GM12865 (cell line): ENCODE results near the gene PPP2R1A.
A peak's percentile ranks its signal among the peaks of the same experiment; 100 is the strongest.

ENCODE experiments used
- DNase-seq: peaks from one replicate; pipeline ENCODE4 v3.0.0; 2010; ENCODE audit warnings: low read depth
- H3K4me3 ChIP-seq: 2 replicates; pipeline ENCODE4 v1.5.1; 2011; ENCODE audit warnings: mild to moderate bottlenecking, low read depth, low read length, control low read depth
- TF ChIP-seq, protein P1 (sequence below): IDR thresholded peaks from 2 replicates; pipeline ENCODE4 v1.5.1; 2011; ENCODE audit warnings: low read length, control low read depth, low read depth, inconsistent platforms; ENCODE audit not compliant: insufficient read depth; ENCODE audit errors: missing control alignments

The PPP2R1A gene

DNA sequence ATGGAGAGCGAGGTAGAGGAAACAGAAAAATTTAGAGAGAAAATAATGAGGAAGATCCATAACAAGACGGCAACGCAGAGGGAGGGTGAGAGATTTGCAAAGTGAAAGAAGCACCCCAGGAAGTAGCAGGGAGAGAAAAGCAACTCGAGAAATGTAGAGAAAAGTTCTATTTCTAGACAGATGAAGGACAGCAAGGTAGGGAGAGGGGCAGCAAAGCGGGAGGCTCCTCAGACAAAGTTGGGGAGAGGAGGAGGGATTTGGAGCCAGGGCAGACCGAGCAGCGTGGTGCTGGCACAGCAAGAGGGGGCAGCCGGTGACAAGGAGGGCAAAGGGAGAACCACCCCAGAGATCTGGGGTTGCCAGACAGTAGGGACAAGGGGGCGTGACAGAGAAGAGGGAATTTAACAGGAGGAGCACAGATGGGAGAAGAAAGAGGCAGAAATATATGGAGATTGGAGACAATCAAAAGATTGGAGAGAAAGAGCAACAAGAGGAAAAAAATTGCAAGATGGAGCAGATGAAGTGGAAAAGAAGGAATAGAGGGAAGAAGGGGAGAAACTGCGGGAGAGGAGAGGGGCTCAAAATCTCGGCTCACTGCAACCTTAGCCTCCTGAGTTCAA lies 80.5 kb downstream of the PPP2R1A start:
- peak; percentile 38 for DNase-seq
- TF ChIP-seq, protein P1, sequence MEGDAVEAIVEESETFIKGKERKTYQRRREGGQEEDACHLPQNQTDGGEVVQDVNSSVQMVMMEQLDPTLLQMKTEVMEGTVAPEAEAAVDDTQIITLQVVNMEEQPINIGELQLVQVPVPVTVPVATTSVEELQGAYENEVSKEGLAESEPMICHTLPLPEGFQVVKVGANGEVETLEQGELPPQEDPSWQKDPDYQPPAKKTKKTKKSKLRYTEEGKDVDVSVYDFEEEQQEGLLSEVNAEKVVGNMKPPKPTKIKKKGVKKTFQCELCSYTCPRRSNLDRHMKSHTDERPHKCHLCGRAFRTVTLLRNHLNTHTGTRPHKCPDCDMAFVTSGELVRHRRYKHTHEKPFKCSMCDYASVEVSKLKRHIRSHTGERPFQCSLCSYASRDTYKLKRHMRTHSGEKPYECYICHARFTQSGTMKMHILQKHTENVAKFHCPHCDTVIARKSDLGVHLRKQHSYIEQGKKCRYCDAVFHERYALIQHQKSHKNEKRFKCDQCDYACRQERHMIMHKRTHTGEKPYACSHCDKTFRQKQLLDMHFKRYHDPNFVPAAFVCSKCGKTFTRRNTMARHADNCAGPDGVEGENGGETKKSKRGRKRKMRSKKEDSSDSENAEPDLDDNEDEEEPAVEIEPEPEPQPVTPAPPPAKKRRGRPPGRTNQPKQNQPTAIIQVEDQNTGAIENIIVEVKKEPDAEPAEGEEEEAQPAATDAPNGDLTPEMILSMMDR = no peak
- H3K4me3 ChIP-seq = peak overlapping the region; percentile 91

DNA sequence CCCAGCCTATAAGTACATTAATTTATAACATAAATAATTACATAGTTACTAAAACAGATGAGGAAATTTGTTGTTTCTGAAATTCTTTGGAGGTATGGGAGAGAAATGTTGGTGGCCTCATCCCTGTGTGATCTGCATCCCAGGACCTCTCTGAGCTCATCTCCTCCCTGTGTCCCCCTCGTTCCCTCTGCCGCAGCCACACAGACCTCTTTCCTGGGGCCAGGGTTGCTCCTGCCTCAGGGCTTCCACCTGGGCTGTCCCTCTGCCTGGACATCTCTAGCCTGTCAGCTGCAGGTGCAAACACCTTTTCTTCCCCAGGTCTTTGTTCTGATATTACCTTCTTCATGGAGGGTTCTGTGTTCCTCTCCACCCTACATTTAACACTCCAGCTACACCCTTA lies 83.4 kb downstream of the PPP2R1A start:
- DNase-seq = no peak
- TF ChIP-seq, protein P1 = no peak
- no peak overlapping the region for H3K4me3 ChIP-seq

DNA sequence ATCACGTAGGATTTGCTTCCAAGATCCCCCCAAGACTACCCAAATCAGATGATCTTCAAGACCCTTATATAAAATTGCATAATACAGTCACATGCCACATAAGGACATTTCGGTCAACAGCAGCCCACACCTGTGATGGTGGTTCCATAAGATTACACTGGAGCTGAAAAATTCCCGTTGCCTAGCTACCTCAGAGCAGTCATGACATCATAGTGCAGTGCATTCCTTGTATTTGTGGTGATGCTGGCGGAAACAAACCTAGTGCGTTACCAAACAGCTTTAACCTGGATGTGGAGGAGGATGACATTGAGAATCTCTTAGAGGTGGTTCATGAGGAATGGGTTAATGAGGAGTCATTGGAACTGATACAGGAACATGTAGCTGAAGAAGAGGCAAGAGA lies 84.3 kb downstream of the PPP2R1A start:
- TF ChIP-seq, protein P1 = no peak
- no peak for DNase-seq
- no peak overlapping the region for H3K4me3 ChIP-seq

DNA sequence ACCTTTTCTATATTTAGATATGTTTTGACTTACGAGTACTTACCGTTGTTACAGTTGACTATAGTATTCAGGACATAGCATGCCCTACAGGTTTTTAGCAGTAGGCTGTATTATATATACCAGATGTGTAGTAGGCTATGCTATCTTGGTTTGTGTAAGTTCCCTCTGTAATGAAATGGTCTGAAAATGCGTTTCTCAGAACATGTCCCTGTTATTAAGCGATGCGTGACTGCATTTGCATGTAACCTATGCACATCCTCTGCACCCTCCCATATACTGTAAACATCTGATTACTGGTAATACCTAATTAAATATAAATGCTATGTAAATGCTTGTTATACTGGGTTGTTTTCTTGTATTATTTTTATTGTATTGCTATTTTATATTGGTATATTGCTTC lies 86.1 kb downstream of the PPP2R1A start:
- TF ChIP-seq, protein P1 = no peak
- DNase-seq = no peak

DNA sequence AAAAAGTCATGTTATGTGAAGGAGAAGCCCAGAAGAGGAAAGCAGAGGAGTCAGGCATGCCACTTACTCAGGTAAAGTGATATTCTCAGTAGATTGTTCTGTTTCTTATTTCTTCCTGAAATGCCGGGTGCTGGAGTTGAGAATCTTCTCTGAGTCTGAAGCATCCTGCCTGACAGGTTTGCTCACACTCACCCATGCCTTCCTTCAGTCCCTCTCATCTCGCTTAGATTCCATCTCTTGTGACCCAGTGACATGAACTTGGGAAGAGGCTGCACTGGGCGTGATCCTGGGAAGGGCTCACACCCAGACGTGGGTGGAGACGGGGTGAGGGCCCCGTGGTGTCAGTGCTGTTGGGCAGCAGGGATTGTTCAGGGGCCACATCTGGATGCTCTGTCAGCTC lies 87.6 kb downstream of the PPP2R1A start:
- DNase-seq = no peak
- TF ChIP-seq, protein P1 = no peak
- H3K4me3 ChIP-seq = no peak overlapping the region

More for the DNA sequence above, 86.1 kb downstream of the PPP2R1A start:
- H3K4me3 ChIP-seq = no peak overlapping the region
